Ovary (tissue), 3 donors: Measurements from ENCODE around the gene FAM163B.

Experiments
- EP300 ChIP-seq: sonication (generic); formaldehyde crosslinking; IDR thresholded peaks from one replicate; pipeline ENCODE4 v1.6.1; 2017; ENCODE audit warnings: antibody characterized with exemption
- POLR2A ChIP-seq: fragments of 450-650 bp; IDR thresholded peaks from one replicate; pipeline ENCODE4 v1.6.1; 2017; ENCODE audit warnings: antibody characterized with exemption, mild to moderate bottlenecking, moderate library complexity
- TF ChIP-seq, protein P1 (sequence below), 3 donors: fragments of 450-650 bp in 2 of 3; fragments of 200-600 bp in 1 of 3; IDR thresholded peaks; one replicate each; pipeline versions ENCODE4 v1.5.1 to v1.8.0; 2016 to 2022; ENCODE audit warnings: antibody characterized with exemption in 3 of 3, mild to moderate bottlenecking in 1 of 3
- donor health status: DM: no; HTN: no; CAD: no.

DNA sequence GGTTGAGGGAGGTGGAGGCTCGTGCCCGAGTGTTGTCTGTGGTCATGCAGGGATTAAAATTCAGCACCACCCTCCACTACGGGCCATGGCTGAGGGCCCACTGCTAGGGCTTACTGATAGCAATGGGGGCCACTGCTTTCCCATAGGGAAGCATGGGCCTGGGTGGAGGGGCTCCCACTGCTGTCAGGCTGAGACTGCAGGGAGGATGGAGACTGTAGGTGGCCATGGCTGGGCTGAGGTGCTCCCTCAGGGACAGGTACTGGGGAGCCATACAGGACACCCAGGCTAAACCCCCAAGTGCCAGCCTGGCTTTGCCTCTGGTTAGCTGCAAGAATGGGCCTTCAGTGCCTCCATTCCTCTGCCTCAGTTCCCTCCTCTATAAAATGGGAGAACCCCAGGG lies 26.1 kb downstream of the FAM163B start:
- TF ChIP-seq, protein P1, sequence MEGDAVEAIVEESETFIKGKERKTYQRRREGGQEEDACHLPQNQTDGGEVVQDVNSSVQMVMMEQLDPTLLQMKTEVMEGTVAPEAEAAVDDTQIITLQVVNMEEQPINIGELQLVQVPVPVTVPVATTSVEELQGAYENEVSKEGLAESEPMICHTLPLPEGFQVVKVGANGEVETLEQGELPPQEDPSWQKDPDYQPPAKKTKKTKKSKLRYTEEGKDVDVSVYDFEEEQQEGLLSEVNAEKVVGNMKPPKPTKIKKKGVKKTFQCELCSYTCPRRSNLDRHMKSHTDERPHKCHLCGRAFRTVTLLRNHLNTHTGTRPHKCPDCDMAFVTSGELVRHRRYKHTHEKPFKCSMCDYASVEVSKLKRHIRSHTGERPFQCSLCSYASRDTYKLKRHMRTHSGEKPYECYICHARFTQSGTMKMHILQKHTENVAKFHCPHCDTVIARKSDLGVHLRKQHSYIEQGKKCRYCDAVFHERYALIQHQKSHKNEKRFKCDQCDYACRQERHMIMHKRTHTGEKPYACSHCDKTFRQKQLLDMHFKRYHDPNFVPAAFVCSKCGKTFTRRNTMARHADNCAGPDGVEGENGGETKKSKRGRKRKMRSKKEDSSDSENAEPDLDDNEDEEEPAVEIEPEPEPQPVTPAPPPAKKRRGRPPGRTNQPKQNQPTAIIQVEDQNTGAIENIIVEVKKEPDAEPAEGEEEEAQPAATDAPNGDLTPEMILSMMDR (IDR thresholded peaks at IDR 0.05) = no peak
- TF ChIP-seq POLR2A (no peak), EP300 (no peak)
